ENCODE results near the gene RALB.
A peak's percentile ranks its signal among the peaks of the same experiment; 100 is the strongest.

Gene RALB

DNA sequence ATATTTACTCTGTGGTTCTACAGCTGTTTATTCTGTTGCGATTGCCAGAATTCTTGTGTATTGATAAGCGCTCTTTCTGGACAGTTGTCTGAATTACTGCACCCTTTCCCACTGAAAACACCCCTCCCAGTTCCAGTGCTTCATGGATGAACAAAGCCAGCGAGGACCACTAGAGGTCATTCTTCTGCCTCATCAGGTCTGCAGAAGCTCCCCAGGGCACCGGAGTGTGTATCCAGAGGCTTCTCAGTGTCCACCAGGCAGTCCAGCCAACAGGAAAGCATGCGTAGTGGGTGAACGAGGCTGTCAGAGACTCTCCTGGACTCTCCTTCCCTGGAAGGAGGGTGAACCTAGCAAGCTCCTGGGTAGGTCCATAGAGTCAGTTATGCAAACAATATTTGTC is 52.6 kb downstream of the RALB start:
- no peak for TF ChIP-seq EZH2 (IDR thresholded peaks at IDR 0.05; ENCODE audit: borderline replicate concordance, low read depth, low read length, severe bottlenecking)
- TF ChIP-seq, protein P1, sequence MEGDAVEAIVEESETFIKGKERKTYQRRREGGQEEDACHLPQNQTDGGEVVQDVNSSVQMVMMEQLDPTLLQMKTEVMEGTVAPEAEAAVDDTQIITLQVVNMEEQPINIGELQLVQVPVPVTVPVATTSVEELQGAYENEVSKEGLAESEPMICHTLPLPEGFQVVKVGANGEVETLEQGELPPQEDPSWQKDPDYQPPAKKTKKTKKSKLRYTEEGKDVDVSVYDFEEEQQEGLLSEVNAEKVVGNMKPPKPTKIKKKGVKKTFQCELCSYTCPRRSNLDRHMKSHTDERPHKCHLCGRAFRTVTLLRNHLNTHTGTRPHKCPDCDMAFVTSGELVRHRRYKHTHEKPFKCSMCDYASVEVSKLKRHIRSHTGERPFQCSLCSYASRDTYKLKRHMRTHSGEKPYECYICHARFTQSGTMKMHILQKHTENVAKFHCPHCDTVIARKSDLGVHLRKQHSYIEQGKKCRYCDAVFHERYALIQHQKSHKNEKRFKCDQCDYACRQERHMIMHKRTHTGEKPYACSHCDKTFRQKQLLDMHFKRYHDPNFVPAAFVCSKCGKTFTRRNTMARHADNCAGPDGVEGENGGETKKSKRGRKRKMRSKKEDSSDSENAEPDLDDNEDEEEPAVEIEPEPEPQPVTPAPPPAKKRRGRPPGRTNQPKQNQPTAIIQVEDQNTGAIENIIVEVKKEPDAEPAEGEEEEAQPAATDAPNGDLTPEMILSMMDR (IDR thresholded peaks at IDR 0.05; ENCODE audit: borderline replicate concordance, extremely low read depth, low read length, poor library complexity, severe bottlenecking) = peak; percentile 10
- H3K27ac ChIP-seq (ENCODE audit: low read length) = no peak overlapping the region
- no peak overlapping the region for H3K4me2 ChIP-seq (ENCODE audit: insufficient read depth, low read length)
- no peaks in the 10 kb centered on the region for H3K9me3 ChIP-seq (ENCODE audit: insufficient read depth, low read length, severe bottlenecking)
- no peak overlapping the region for H3K4me3 ChIP-seq (ENCODE audit: low read depth in 1 of 2, low read length in 2 of 2)
- H3K9ac ChIP-seq (ENCODE audit: low read depth, low read length) = no peak overlapping the region
- no peaks in the 10 kb centered on the region for H3K79me2 ChIP-seq (ENCODE audit: insufficient read depth, low read length)
- H3K27me3 ChIP-seq (ENCODE audit: insufficient read depth, low read length, poor library complexity) = no peaks in the 10 kb centered on the region
- H2AFZ ChIP-seq (ENCODE audit: low read depth, low read length) = no peak overlapping the region
- no peaks in the 10 kb centered on the region for H3K36me3 ChIP-seq (ENCODE audit: insufficient read depth, low read length)
- no peaks in the 10 kb centered on the region for H3K4me1 ChIP-seq (ENCODE audit: insufficient read depth, low read length)
- DNase-seq (no peak), ATAC-seq (ENCODE audit: insufficient read depth, low read depth) (no peak)
- H4K20me1 ChIP-seq (ENCODE audit: insufficient read depth, low read length) = no peaks in the 10 kb centered on the region

DNA sequence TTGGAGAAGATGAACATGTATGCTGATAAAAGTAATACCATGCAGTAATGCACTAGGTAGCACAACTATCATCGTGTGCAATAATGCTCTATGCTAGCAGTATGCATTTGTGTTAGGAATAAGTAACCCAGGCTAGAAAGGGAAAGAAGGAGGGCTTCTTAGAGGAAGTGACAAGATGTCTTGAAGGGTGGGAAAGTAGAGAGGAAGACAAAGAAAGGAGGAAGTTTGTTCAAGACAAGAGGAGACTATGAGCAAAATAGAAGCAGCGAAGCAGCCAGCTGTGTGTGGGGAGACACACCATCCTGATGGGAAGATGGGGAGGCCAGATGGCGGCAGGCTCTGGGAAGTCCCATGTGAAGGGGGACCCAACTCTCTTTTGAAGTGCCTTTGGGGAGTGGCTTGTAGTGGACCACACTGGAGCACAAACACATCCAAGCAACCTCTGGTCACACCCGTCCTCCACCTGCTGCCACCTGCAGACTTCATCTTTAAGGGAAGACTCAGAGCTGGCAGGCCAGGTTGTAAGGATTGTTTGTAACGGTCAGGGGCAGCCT is 53.4 kb downstream of the RALB start:
- H3K27ac ChIP-seq (ENCODE audit: low read length) = no peak overlapping the region
- H3K36me3 ChIP-seq (ENCODE audit: insufficient read depth, low read length) = no peaks in the 10 kb centered on the region
- H3K9me3 ChIP-seq (ENCODE audit: insufficient read depth, low read length, severe bottlenecking) = no peaks in the 10 kb centered on the region
- H3K4me2 ChIP-seq (ENCODE audit: insufficient read depth, low read length) = no peak overlapping the region
- no peak overlapping the region for H3K9ac ChIP-seq (ENCODE audit: low read depth, low read length)
- H2AFZ ChIP-seq (ENCODE audit: low read depth, low read length) = no peak overlapping the region
- H3K4me3 ChIP-seq (ENCODE audit: low read depth in 1 of 2, low read length in 2 of 2) = no peak overlapping the region
- H4K20me1 ChIP-seq (ENCODE audit: insufficient read depth, low read length) = no peaks in the 10 kb centered on the region
- no peaks in the 10 kb centered on the region for H3K79me2 ChIP-seq (ENCODE audit: insufficient read depth, low read length)
- H3K27me3 ChIP-seq (ENCODE audit: insufficient read depth, low read length, poor library complexity) = no peaks in the 10 kb centered on the region
- no peak for DNase-seq
- H3K4me1 ChIP-seq (ENCODE audit: insufficient read depth, low read length) = no peaks in the 10 kb centered on the region
- TF ChIP-seq, protein P1 (IDR thresholded peaks at IDR 0.05; ENCODE audit: borderline replicate concordance, extremely low read depth, low read length, poor library complexity, severe bottlenecking) = no peak
- TF ChIP-seq EZH2 (IDR thresholded peaks at IDR 0.05; ENCODE audit: borderline replicate concordance, low read depth, low read length, severe bottlenecking) = no peak
- ATAC-seq (ENCODE audit: insufficient read depth, low read depth) = no peak

DNA sequence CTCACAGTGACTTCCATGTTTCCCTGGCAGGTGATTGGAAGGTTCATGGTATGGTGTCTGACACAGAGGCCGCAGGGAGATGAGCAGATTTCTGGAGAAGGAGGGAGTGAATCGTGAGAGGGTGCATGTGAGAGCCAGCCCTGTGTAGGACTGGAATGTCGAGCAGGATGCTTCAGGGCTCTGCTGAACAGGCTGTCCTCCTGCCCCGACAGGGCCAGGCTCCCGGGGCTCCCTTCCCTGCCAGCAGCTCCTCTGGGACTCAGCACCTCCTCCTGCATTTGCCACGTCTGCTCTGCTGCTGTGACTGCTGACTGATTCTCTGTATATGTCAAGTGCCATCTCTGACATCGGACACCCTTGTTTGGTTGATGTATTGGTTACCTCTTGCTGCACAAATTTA is 54.8 kb downstream of the RALB start:
- Histone ChIP-seq H2AFZ (ENCODE audit: low read depth, low read length) (no peak overlapping the region), H3K27ac (ENCODE audit: low read length) (no peak overlapping the region), H4K20me1 (ENCODE audit: insufficient read depth, low read length) (no peaks in the 10 kb centered on the region), H3K4me1 (ENCODE audit: insufficient read depth, low read length) (no peaks in the 10 kb centered on the region), H3K27me3 (ENCODE audit: insufficient read depth, low read length, poor library complexity) (no peaks in the 10 kb centered on the region), H3K36me3 (ENCODE audit: insufficient read depth, low read length) (no peaks in the 10 kb centered on the region), H3K79me2 (ENCODE audit: insufficient read depth, low read length) (no peaks in the 10 kb centered on the region), H3K4me3 (ENCODE audit: low read depth in 1 of 2, low read length in 2 of 2) (no peak overlapping the region), H3K9me3 (ENCODE audit: insufficient read depth, low read length, severe bottlenecking) (no peaks in the 10 kb centered on the region), H3K4me2 (ENCODE audit: insufficient read depth, low read length) (no peak overlapping the region), H3K9ac (ENCODE audit: low read depth, low read length) (no peak overlapping the region)
- DNase-seq = no peak
- no peak for ATAC-seq (ENCODE audit: insufficient read depth, low read depth)
- no peak for TF ChIP-seq EZH2 (IDR thresholded peaks at IDR 0.05; ENCODE audit: borderline replicate concordance, low read depth, low read length, severe bottlenecking)
- TF ChIP-seq, protein P1 (IDR thresholded peaks at IDR 0.05; ENCODE audit: borderline replicate concordance, extremely low read depth, low read length, poor library complexity, severe bottlenecking) = no peak
